NB4 (cell line): ENCODE measurements around the gene KHNYN.
"Not testable (repeated sequence)": the region's sequence is repeated elsewhere in the genome, so short reads cannot be mapped to it uniquely, and the experiment has no call there.

Source experiments
- DNase-seq: peaks from one replicate; pipeline ENCODE4 v3.0.0; 2010; ENCODE audit warnings: low read depth
- H3K4me3 ChIP-seq: one replicate; pipeline ENCODE4 v1.5.1; 2011; ENCODE audit warnings: mild to moderate bottlenecking, low read depth, low read length, moderate library complexity
- CTCF ChIP-seq: IDR thresholded peaks from one replicate; pipeline ENCODE4 v1.5.1; 2012; ENCODE audit warnings: low read depth, low read length
- MAX ChIP-seq: IDR thresholded peaks from 2 replicates; pipeline ENCODE4 v1.6.1; 2011; ENCODE audit warnings: low read depth, low read length
- MYC ChIP-seq: IDR thresholded peaks from 2 replicates; pipeline ENCODE4 v1.6.1; 2011; ENCODE audit warnings: low read depth, low read length
- POLR2A ChIP-seq: IDR thresholded peaks from 2 replicates; pipeline ENCODE4 v1.6.1; 2011; ENCODE audit warnings: mild to moderate bottlenecking; ENCODE audit not compliant: insufficient read length; ENCODE audit errors: extremely low read depth

Gene KHNYN

GRCh38 chr14:24443053-24443665 lies 13.4 kb downstream of the KHNYN start:
- DNase-seq, result no peak
- peak overlapping the region; percentile 91 for H3K4me3 ChIP-seq
- TF ChIP-seq POLR2A (no peak), MYC (no peak), MAX (no peak), CTCF (no peak)

- not testable (repeated sequence) for H3K4me3 ChIP-seq, DNase-seq
Observed at GRCh38 chr14:24450828-24451227, 21.1 kb downstream of the KHNYN start.

GRCh38 chr14:24456980-24457379 lies 27.2 kb downstream of the KHNYN start:
- DNase-seq, result no peak
- no peak overlapping the region for H3K4me3 ChIP-seq
- no peak for TF ChIP-seq POLR2A
- no peak for TF ChIP-seq MYC
- no peak for TF ChIP-seq MAX
- no peak for TF ChIP-seq CTCF

- no peak for DNase-seq
- H3K4me3 ChIP-seq, result no peak overlapping the region
- no peak for TF ChIP-seq POLR2A
- TF ChIP-seq MAX, result no peak
- TF ChIP-seq MYC, result no peak
Observed at GRCh38 chr14:24458736-24459135, 29.0 kb downstream of the KHNYN start.

- no peak for DNase-seq
- TF ChIP-seq CTCF (no peak), MYC (no peak), POLR2A (no peak), MAX (no peak)
- H3K4me3 ChIP-seq, result no peak overlapping the region
Observed at GRCh38 chr14:24459331-24459730, 29.6 kb downstream of the KHNYN start.

GRCh38 chr14:24461336-24461735 lies 31.6 kb downstream of the KHNYN start:
- H3K4me3 ChIP-seq, result no peak overlapping the region
- DNase-seq, result no peak
- no peak for TF ChIP-seq POLR2A
- no peak for TF ChIP-seq MYC
- no peak for TF ChIP-seq MAX
- no peak for TF ChIP-seq CTCF
